Panc1 (cell line): ENCODE results near the gene INPP4A. TPM values are rescaled to one million over a fixed set of nuclear protein-coding genes. Genes with fewer than 3 reads are reported as not detected.

Experiments
- ATAC-seq: fragments of 200-7000 bp; cut with Tn5 transposase; 2 replicates; pipeline ENCODE4 v1.9.1; 2020; ENCODE audit warnings: mild to moderate bottlenecking, moderate library complexity
- BruUV-seq: library from RNA; stranded (reverse); fragments of 400-500 nt; replicated peaks from 2 replicates; lab custom pipeline; 2021; lab: Mats Ljungman, UMichigan
- CTCF ChIA-PET: fragments of 300-600 bp; sonication (Branson Sonifier 250); formaldehyde crosslinking; loops from one replicate; lab custom pipeline; 2022; ENCODE audit warnings: antibody characterized with exemption; lab: Charles Lee
- POLR2A ChIA-PET: fragments of 300-600 bp; sonication (Branson Sonifier 250); formaldehyde crosslinking; loops from one replicate; lab custom pipeline; 2022; ENCODE audit warnings: antibody characterized with exemption; lab: Charles Lee
- DNase-seq: peaks from one replicate; pipeline ENCODE4 v3.0.0-alpha.2; 2010; ENCODE audit warnings: low read depth, low spot score
- H3K27ac ChIP-seq: 2 replicates; pipeline ENCODE4 v1.5.1; 2011; ENCODE audit warnings: mild to moderate bottlenecking, low read length, inconsistent platforms
- H3K27me3 ChIP-seq: fragments of 200-500 bp; sonication (Bioruptor generic); 2 replicates; pipeline ENCODE4 v1.6.0; 2014; ENCODE audit warnings: low read length, inconsistent platforms; ENCODE audit not compliant: control insufficient read depth, insufficient read depth
- H3K36me3 ChIP-seq: fragments of 200-500 bp; sonication (Bioruptor generic); 2 replicates; pipeline ENCODE4 v1.5.1; 2014; ENCODE audit warnings: inconsistent platforms, mild to moderate bottlenecking, low read length, moderate library complexity; ENCODE audit not compliant: control insufficient read depth, insufficient read depth
- H3K4me1 ChIP-seq: 2 replicates; pipeline ENCODE4 v1.5.1; 2011; ENCODE audit warnings: inconsistent platforms, mild to moderate bottlenecking, low read length, moderate library complexity; ENCODE audit not compliant: control insufficient read depth, insufficient read depth
- H3K4me3 ChIP-seq, 2 experiments: 2 replicates each; pipeline ENCODE4 v1.5.1; 2011 to 2012; ENCODE audit warnings: low read depth in 2 of 2, low read length in 2 of 2, mild to moderate bottlenecking in 2 of 2, inconsistent platforms in 1 of 2, moderate library complexity in 1 of 2
- H3K9me3 ChIP-seq: fragments of 200-500 bp; sonication (Bioruptor generic); 2 replicates; pipeline ENCODE4 v1.5.1; 2014; ENCODE audit warnings: low read depth, mild to moderate bottlenecking, inconsistent platforms, low read length, moderate library complexity; ENCODE audit not compliant: control insufficient read depth, insufficient read depth
- POLR2AphosphoS5 ChIP-seq: IDR thresholded peaks from 2 replicates; pipeline ENCODE4 v1.6.1; 2012; ENCODE audit warnings: mild to moderate bottlenecking, low read depth, low read length, moderate library complexity
- SIN3A ChIP-seq: IDR thresholded peaks from 2 replicates; pipeline ENCODE4 v1.6.1; 2012; ENCODE audit warnings: low read depth, mild to moderate bottlenecking, low read length, moderate library complexity, borderline replicate concordance; ENCODE audit not compliant: insufficient read depth
- TCF7L2 ChIP-seq: IDR thresholded peaks from 2 replicates; pipeline ENCODE4 v1.6.1; 2011; ENCODE audit warnings: mild to moderate bottlenecking, low read depth, low read length, inconsistent platforms
- in situ Hi-C: cut with HindIII; loops from 2 replicates; pipeline ENCODE4 v1.10.0; 2016; ENCODE audit warnings: low sequenced_read_pairs, low pct_unique_long_range_greater_than_20kb
- intact Hi-C: fragments of 100-400 bp; cut with micrococcal nuclease; formaldehyde crosslinking; loops from one replicate; pipeline ENCODE4 v1.10.0; 2022; ENCODE audit not compliant: unreplicated experiment
- total RNA-seq: library from RNA; stranded (reverse); gene quantifications from one replicate; pipeline ENCODE4 v1.2.1, GENCODE V29; 2021; ENCODE audit not compliant: unreplicated experiment
- TF ChIP-seq, protein P1 (sequence below), 2 experiments: IDR thresholded peaks; 2 replicates each; pipeline ENCODE4 v1.6.1; 2011 to 2012; ENCODE audit warnings: low read depth in 2 of 2, control low read depth in 1 of 2, low read length in 1 of 2, mild to moderate bottlenecking in 1 of 2, moderate library complexity in 1 of 2; ENCODE audit not compliant: insufficient read depth in 1 of 2
- TF ChIP-seq, protein P2 (sequence below): fragments of 450-650 bp; IDR thresholded peaks from 2 replicates; pipeline ENCODE4 v1.5.1; 2017; ENCODE audit warnings: mild to moderate bottlenecking

The INPP4A gene
- total RNA-seq, 1 experiment from 2014 or later: 22.9 TPM

DNA sequence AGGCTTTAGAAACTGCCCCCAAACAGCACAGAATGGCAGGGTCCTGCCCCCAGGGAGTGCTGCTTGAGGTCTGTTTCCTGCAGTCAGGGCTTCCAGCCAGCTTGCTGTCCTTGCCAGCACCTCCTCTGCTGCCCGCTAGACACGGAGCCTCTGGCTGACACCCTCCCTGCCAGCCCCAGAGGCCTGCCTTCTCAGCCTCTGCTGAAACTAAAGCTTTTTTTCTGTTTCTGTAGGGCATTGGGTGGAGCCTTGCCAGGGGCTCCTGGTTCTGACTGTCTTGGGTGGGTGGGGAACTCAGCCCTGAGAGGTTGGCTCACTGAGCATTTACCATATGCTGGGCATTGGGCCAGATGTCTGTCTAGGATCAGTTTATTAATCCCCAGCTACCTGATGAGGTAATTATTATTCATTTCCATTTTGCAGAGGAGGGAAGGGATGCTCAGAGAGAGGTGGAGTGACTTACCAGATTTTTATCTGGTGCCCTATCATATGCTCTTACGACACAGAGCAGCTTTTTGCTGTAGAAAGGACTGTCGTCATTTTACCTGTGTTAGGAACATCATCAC, 35.4 kb downstream of the INPP4A start:
- POLR2A ChIA-PET: no interaction called here
- intact Hi-C loops: no loop called here
- in situ Hi-C loops: no loop called here
- Histone ChIP-seq H3K4me1 (no peaks in the 10 kb centered on the region), H3K9me3 (no peaks in the 10 kb centered on the region), H3K36me3 (no peaks in the 10 kb centered on the region), H3K27me3 (no peaks in the 10 kb centered on the region), H3K4me3 (no peak overlapping the region), H3K27ac (no peak overlapping the region)
- CTCF ChIA-PET: no interaction called here
- BruUV-seq: no TSS peak
- ATAC-seq (no peak), DNase-seq (no peak)
- TF ChIP-seq, protein P1, sequence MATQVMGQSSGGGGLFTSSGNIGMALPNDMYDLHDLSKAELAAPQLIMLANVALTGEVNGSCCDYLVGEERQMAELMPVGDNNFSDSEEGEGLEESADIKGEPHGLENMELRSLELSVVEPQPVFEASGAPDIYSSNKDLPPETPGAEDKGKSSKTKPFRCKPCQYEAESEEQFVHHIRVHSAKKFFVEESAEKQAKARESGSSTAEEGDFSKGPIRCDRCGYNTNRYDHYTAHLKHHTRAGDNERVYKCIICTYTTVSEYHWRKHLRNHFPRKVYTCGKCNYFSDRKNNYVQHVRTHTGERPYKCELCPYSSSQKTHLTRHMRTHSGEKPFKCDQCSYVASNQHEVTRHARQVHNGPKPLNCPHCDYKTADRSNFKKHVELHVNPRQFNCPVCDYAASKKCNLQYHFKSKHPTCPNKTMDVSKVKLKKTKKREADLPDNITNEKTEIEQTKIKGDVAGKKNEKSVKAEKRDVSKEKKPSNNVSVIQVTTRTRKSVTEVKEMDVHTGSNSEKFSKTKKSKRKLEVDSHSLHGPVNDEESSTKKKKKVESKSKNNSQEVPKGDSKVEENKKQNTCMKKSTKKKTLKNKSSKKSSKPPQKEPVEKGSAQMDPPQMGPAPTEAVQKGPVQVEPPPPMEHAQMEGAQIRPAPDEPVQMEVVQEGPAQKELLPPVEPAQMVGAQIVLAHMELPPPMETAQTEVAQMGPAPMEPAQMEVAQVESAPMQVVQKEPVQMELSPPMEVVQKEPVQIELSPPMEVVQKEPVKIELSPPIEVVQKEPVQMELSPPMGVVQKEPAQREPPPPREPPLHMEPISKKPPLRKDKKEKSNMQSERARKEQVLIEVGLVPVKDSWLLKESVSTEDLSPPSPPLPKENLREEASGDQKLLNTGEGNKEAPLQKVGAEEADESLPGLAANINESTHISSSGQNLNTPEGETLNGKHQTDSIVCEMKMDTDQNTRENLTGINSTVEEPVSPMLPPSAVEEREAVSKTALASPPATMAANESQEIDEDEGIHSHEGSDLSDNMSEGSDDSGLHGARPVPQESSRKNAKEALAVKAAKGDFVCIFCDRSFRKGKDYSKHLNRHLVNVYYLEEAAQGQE (IDR thresholded peaks at IDR 0.05; ENCODE audit: insufficient read depth in 1 of 2, low read depth in 2 of 2, low read length in 1 of 2): no peak
- no peak for TF ChIP-seq POLR2AphosphoS5
- no peak for TF ChIP-seq TCF7L2
- no peak for TF ChIP-seq SIN3A
- TF ChIP-seq, protein P2, sequence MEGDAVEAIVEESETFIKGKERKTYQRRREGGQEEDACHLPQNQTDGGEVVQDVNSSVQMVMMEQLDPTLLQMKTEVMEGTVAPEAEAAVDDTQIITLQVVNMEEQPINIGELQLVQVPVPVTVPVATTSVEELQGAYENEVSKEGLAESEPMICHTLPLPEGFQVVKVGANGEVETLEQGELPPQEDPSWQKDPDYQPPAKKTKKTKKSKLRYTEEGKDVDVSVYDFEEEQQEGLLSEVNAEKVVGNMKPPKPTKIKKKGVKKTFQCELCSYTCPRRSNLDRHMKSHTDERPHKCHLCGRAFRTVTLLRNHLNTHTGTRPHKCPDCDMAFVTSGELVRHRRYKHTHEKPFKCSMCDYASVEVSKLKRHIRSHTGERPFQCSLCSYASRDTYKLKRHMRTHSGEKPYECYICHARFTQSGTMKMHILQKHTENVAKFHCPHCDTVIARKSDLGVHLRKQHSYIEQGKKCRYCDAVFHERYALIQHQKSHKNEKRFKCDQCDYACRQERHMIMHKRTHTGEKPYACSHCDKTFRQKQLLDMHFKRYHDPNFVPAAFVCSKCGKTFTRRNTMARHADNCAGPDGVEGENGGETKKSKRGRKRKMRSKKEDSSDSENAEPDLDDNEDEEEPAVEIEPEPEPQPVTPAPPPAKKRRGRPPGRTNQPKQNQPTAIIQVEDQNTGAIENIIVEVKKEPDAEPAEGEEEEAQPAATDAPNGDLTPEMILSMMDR: no peak

DNA sequence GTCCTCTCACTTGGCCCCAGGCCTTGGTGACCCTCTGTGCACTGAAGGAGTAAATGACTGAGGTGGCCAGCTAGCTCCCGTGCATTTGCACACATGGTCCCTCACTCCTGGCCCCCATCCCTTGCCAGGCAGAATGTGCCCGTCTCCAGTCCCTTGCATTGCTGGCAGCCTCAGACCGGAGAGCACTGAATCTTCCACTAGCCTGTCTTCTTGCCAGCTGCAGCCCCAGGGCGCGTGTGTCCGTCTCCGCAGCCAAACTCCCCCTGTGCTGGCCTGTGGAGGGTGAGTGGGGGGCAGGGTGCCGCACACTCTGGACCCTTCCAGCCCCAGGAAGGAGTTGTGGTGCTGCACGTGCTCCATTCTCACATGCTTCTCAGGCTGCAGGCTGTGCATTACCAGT, 35.9 kb downstream of the INPP4A start:
- Histone ChIP-seq H3K27me3 (no peaks in the 10 kb centered on the region), H3K27ac (no peak overlapping the region), H3K9me3 (no peaks in the 10 kb centered on the region), H3K4me3 (no peak overlapping the region), H3K36me3 (no peaks in the 10 kb centered on the region), H3K4me1 (no peaks in the 10 kb centered on the region)
- ChIA-PET CTCF (no interaction called here), POLR2A (no interaction called here)
- BruUV-seq: no TSS peak
- intact Hi-C loops (no loop called here), in situ Hi-C loops (no loop called here)
- TF ChIP-seq, protein P1 (IDR thresholded peaks at IDR 0.05; ENCODE audit: insufficient read depth in 1 of 2, low read depth in 2 of 2, low read length in 1 of 2): no peak
- TF ChIP-seq, protein P2: no peak
- TF ChIP-seq SIN3A (no peak), POLR2AphosphoS5 (no peak), TCF7L2 (no peak)
- ATAC-seq (no peak), DNase-seq (no peak)
